SK-N-MC (cell line): ENCODE measurements around the gene PHF2.

ENCODE experiments used
- EZH2 ChIP-seq: fragments of 200-600 bp; sonication (generic); IDR thresholded peaks from one replicate; pipeline ENCODE4 v1.6.1; 2017; ENCODE audit warnings: antibody characterized with exemption
- FOXP2 ChIP-seq: optimal IDR thresholded peaks from 2 replicates; pipeline ENCODE3; 2011; ENCODE audit warnings: mild to moderate bottlenecking, moderate library complexity; ENCODE audit not compliant: insufficient read depth; ENCODE audit errors: extremely low read length, control extremely low read depth
- POLR2AphosphoS5 ChIP-seq: IDR thresholded peaks from 2 replicates; pipeline ENCODE4 v1.6.1; 2012; ENCODE audit warnings: mild to moderate bottlenecking, low read depth, low read length, borderline replicate concordance

- TF ChIP-seq EZH2, result no peak
- TF ChIP-seq POLR2AphosphoS5, result no peak
- no peak for TF ChIP-seq FOXP2
Observed at GRCh38 chr9:93725382-93725781, 149.0 kb downstream of the PHF2 start.
